Left ventricle myocardium inferior (tissue), 1 donor: ENCODE measurements around the gene HNMT. TPM values are rescaled to one million over a fixed set of nuclear protein-coding genes. Genes with fewer than 3 reads are reported as not detected.

ENCODE experiments used
- DNase-seq: peaks from one replicate; pipeline ENCODE4 v3.0.0-alpha.2; 2020
- H3K27ac ChIP-seq: fragments of 200-600 bp; replicated peaks from 2 replicates; pipeline ENCODE4 v1.8.0; 2021
- H3K27me3 ChIP-seq: fragments of 200-600 bp; 2 replicates; pipeline ENCODE4 v1.8.0; 2021; ENCODE audit warnings: low read depth
- H3K36me3 ChIP-seq: fragments of 200-600 bp; 2 replicates; pipeline ENCODE4 v1.8.0; 2021
- H3K4me1 ChIP-seq: fragments of 200-600 bp; 2 replicates; pipeline ENCODE4 v1.8.0; 2021
- H3K4me3 ChIP-seq: fragments of 200-600 bp; 2 replicates; pipeline ENCODE4 v1.8.0; 2021; ENCODE audit warnings: mild to moderate bottlenecking, moderate library complexity
- H3K9me3 ChIP-seq: fragments of 200-600 bp; replicated peaks from 2 replicates; pipeline ENCODE4 v1.8.0; 2021
- CTCF ChIP-seq: fragments of 200-600 bp; IDR thresholded peaks from 2 replicates; pipeline ENCODE4 v1.8.0; 2021; ENCODE audit warnings: antibody characterized with exemption, mild to moderate bottlenecking, borderline replicate concordance
- intact Hi-C: fragments of 100-400 bp; cut with micrococcal nuclease; formaldehyde crosslinking; loops from one replicate; pipeline ENCODE4 v1.11.0; 2022
- total RNA-seq: library from RNA; stranded (reverse); fragmentation: NEBNext Ultra II Directional; extraction: Animal tissue kit (Norgen Biotek cat#: 25700); gene quantifications from one replicate; pipeline ENCODE4 v1.2.1, GENCODE V29; 2021
- donor health status: DM: no; HTN: yes; CAD: no; lungs with severe emphysema.

Gene HNMT
- total RNA-seq, 1 donor from 2014 or later: 11.7 TPM

- H3K27me3 ChIP-seq: no peaks in the 10 kb centered on the region
- no peak for TF ChIP-seq CTCF
- intact Hi-C loops: no loop called here
- H3K4me1 ChIP-seq: no peaks in the 10 kb centered on the region
- H3K36me3 ChIP-seq: no peaks in the 10 kb centered on the region
- DNase-seq: peak; percentile 16
- no peak overlapping the region for H3K27ac ChIP-seq
- H3K4me3 ChIP-seq: no peak overlapping the region
- H3K9me3 ChIP-seq: no peaks in the 10 kb centered on the region
These were observed 65.0 kb downstream of the HNMT start for GRCh38 chr2:138029276-138029675.

- H3K36me3 ChIP-seq: no peaks in the 10 kb centered on the region
- TF ChIP-seq CTCF: no peak
- no peaks in the 10 kb centered on the region for H3K4me1 ChIP-seq
- DNase-seq: no peak
- H3K9me3 ChIP-seq: no peaks in the 10 kb centered on the region
- no peak overlapping the region for H3K4me3 ChIP-seq
- intact Hi-C loops: no loop called here
- no peaks in the 10 kb centered on the region for H3K27me3 ChIP-seq
- no peak overlapping the region for H3K27ac ChIP-seq
These were observed 66.2 kb downstream of the HNMT start for GRCh38 chr2:138030459-138030858.

GRCh38 chr2:138032334-138032733 lies 68.1 kb downstream of the HNMT start:
- no peaks in the 10 kb centered on the region for H3K4me1 ChIP-seq

GRCh38 chr2:138034536-138034935 lies 70.3 kb downstream of the HNMT start:
- intact Hi-C loops: no loop called here
- no peaks in the 10 kb centered on the region for H3K9me3 ChIP-seq

More at GRCh38 chr2:138032334-138032733, 68.1 kb downstream of the HNMT start:
- Histone ChIP-seq H3K36me3 (no peaks in the 10 kb centered on the region), H3K27ac (no peak overlapping the region), H3K27me3 (no peaks in the 10 kb centered on the region), H3K4me3 (no peak overlapping the region), H3K9me3 (no peaks in the 10 kb centered on the region)
- intact Hi-C loops: no loop called here
- no peak for DNase-seq
- no peak for TF ChIP-seq CTCF

GRCh38 chr2:138035608-138036217 lies 71.4 kb downstream of the HNMT start:
- Histone ChIP-seq H3K27ac (no peak overlapping the region), H3K36me3 (no peaks in the 10 kb centered on the region), H3K9me3 (no peaks in the 10 kb centered on the region), H3K4me3 (no peak overlapping the region), H3K4me1 (no peaks in the 10 kb centered on the region), H3K27me3 (no peaks in the 10 kb centered on the region)
- intact Hi-C loops: no loop called here
- no peak for DNase-seq
- no peak for TF ChIP-seq CTCF

More at GRCh38 chr2:138034536-138034935, 70.3 kb downstream of the HNMT start:
- no peak for TF ChIP-seq CTCF
- Histone ChIP-seq H3K4me3 (no peak overlapping the region), H3K36me3 (no peaks in the 10 kb centered on the region), H3K4me1 (no peaks in the 10 kb centered on the region), H3K27ac (no peak overlapping the region), H3K27me3 (no peaks in the 10 kb centered on the region)
- no peak for DNase-seq

- H3K36me3 ChIP-seq: no peaks in the 10 kb centered on the region
- H3K27ac ChIP-seq: no peak overlapping the region
- H3K4me1 ChIP-seq: no peaks in the 10 kb centered on the region
- no peaks in the 10 kb centered on the region for H3K9me3 ChIP-seq
- H3K27me3 ChIP-seq: no peaks in the 10 kb centered on the region
- intact Hi-C loops: no loop called here
- H3K4me3 ChIP-seq: no peak overlapping the region
- no peak for DNase-seq
- TF ChIP-seq CTCF: no peak
These were observed 72.2 kb downstream of the HNMT start for GRCh38 chr2:138036522-138036921.
